Vagina (tissue), 2 donors: ENCODE measurements around the gene PRIMA1.

Experiments used
- CTCF ChIP-seq, 3 experiments: fragments of 450-650 bp in 2 of 3; fragments of 200-600 bp in 1 of 3; sonication (generic) in 1 of 3; IDR thresholded peaks; one replicate each; pipeline ENCODE4 v1.5.1; 2017 to 2019; ENCODE audit warnings: antibody characterized with exemption in 3 of 3, mild to moderate bottlenecking in 2 of 3, moderate library complexity in 2 of 3
- POLR2A ChIP-seq, 2 donors: fragments of 450-650 bp; IDR thresholded peaks; one replicate each; pipeline ENCODE4 v1.6.1; 2017; ENCODE audit warnings: antibody characterized with exemption in 2 of 2, mild to moderate bottlenecking in 2 of 2, moderate library complexity in 2 of 2
- POLR2AphosphoS5 ChIP-seq, 2 donors: sonication (generic); formaldehyde crosslinking; IDR thresholded peaks; one replicate each; pipeline ENCODE4 v1.9.0; 2017; ENCODE audit warnings: antibody characterized with exemption in 2 of 2, mild to moderate bottlenecking in 2 of 2, low read depth in 1 of 2; ENCODE audit not compliant: insufficient read depth in 1 of 2

GRCh38 chr14:93715279-93715927 lies 72.9 kb downstream of the PRIMA1 start:
- TF ChIP-seq CTCF (IDR thresholded peaks at IDR 0.05) (no peak), POLR2AphosphoS5 (IDR thresholded peaks at IDR 0.05; ENCODE audit: insufficient read depth in 1 of 2, low read depth in 1 of 2) (no peak), POLR2A (IDR thresholded peaks at IDR 0.05) (no peak)
